Ovary (tissue), 3 donors: Measurements from ENCODE around the gene PSENEN.

Source experiments
- EP300 ChIP-seq: sonication (generic); formaldehyde crosslinking; IDR thresholded peaks from one replicate; pipeline ENCODE4 v1.6.1; 2017; ENCODE audit warnings: antibody characterized with exemption
- POLR2A ChIP-seq: fragments of 450-650 bp; IDR thresholded peaks from one replicate; pipeline ENCODE4 v1.6.1; 2017; ENCODE audit warnings: antibody characterized with exemption, mild to moderate bottlenecking, moderate library complexity
- TF ChIP-seq, protein P1 (sequence below), 3 donors: fragments of 450-650 bp in 2 of 3; fragments of 200-600 bp in 1 of 3; IDR thresholded peaks; one replicate each; pipeline versions ENCODE4 v1.5.1 to v1.8.0; 2016 to 2022; ENCODE audit warnings: antibody characterized with exemption in 3 of 3, mild to moderate bottlenecking in 1 of 3
- donor health status: DM: no; HTN: no; CAD: no.

DNA sequence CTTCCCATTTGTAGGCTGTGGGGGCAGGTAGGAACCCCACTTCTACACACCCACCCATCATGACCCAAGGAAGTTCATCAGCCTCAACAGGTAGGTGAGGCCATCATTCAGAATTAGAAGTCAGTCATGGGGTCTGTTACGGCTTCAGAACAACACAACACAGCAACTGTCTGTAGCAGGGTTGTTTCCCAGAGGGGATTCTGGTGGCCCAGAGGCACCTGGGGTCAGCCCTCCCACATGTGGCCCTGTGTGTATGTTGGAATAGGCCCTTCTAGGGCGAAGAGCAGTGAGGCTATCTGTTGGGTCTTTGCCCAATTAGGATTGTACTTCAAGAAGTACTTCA, 6.6 kb upstream of the PSENEN start:
- no peak for TF ChIP-seq POLR2A
- TF ChIP-seq, protein P1, sequence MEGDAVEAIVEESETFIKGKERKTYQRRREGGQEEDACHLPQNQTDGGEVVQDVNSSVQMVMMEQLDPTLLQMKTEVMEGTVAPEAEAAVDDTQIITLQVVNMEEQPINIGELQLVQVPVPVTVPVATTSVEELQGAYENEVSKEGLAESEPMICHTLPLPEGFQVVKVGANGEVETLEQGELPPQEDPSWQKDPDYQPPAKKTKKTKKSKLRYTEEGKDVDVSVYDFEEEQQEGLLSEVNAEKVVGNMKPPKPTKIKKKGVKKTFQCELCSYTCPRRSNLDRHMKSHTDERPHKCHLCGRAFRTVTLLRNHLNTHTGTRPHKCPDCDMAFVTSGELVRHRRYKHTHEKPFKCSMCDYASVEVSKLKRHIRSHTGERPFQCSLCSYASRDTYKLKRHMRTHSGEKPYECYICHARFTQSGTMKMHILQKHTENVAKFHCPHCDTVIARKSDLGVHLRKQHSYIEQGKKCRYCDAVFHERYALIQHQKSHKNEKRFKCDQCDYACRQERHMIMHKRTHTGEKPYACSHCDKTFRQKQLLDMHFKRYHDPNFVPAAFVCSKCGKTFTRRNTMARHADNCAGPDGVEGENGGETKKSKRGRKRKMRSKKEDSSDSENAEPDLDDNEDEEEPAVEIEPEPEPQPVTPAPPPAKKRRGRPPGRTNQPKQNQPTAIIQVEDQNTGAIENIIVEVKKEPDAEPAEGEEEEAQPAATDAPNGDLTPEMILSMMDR (IDR thresholded peaks at IDR 0.05): no peak
- TF ChIP-seq EP300: no peak
